Lung (tissue), 12 donors: ENCODE data around the gene MAN1A1. TPM values are rescaled to one million over a fixed set of nuclear protein-coding genes. Genes with fewer than 3 reads are reported as not detected.

ENCODE experiments used
- ATAC-seq: fragments of 200-7000 bp; cut with Tn5 transposase; one replicate; pipeline ENCODE4 v1.9.1; 2020; ENCODE audit warnings: moderate number of reproducible peaks; ENCODE audit not compliant: insufficient read depth, low FRiP score
- DNase-seq, 3 donors: peaks; one replicate each; pipeline ENCODE4 v3.0.0-alpha.2; 2013 to 2017
- H3K27ac ChIP-seq, 2 donors: one replicate each; pipeline ENCODE4 v1.5.1; 2013; ENCODE audit warnings: mild to moderate bottlenecking in 2 of 2, moderate library complexity in 2 of 2, control low read depth in 1 of 2, inconsistent platforms in 1 of 2, low read depth in 1 of 2, low read length in 1 of 2
- H3K27me3 ChIP-seq, 3 donors: one replicate each; pipeline ENCODE4 v1.5.1; 2013; ENCODE audit warnings: low read length in 2 of 3; ENCODE audit not compliant: control insufficient read depth in 3 of 3, insufficient read depth in 3 of 3
- H3K36me3 ChIP-seq, 4 donors: one replicate each; pipeline ENCODE4 v1.5.1; 2013; ENCODE audit warnings: low read length in 4 of 4, mild to moderate bottlenecking in 1 of 4, moderate library complexity in 1 of 4; ENCODE audit not compliant: control insufficient read depth in 4 of 4, insufficient read depth in 4 of 4
- H3K4me1 ChIP-seq, 5 donors: one replicate each; pipeline ENCODE4 v1.5.1; 2013; ENCODE audit warnings: low read length in 5 of 5, mild to moderate bottlenecking in 2 of 5, moderate library complexity in 1 of 5; ENCODE audit not compliant: control insufficient read depth in 5 of 5, insufficient read depth in 5 of 5
- H3K4me3 ChIP-seq: one replicate; pipeline ENCODE4 v1.5.1; 2013; ENCODE audit warnings: mild to moderate bottlenecking, control low read depth, moderate library complexity
- H3K9ac ChIP-seq, 2 donors: one replicate each; pipeline ENCODE4 v1.5.1; 2013; ENCODE audit warnings: low read length in 2 of 2, control low read depth in 1 of 2; ENCODE audit not compliant: insufficient read depth in 1 of 2
- H3K9me3 ChIP-seq, 4 donors: one replicate each; pipeline ENCODE4 v1.5.1; 2013; ENCODE audit warnings: low read length in 3 of 4, mild to moderate bottlenecking in 1 of 4, moderate library complexity in 1 of 4; ENCODE audit not compliant: control insufficient read depth in 4 of 4, insufficient read depth in 3 of 4
- whole genome bisulfite sequencing, 2 donors: extraction: QIAGEN DNeasy Blood & Tissue Kit; methylation state at CpG; one replicate each; pipeline ENCODE4 v1.1.7; 2013; 5-methylcytosine and 5-hydroxymethylcytosine counted together
- polyA plus RNA-seq, 2 donors: library from polyadenylated mRNA; stranded (reverse); fragments of 200-250 nt; gene quantifications; one replicate each; pipeline ENCODE4 v1.2.1, GENCODE V29; 2013
- total RNA-seq, 2 donors: library from RNA; depleted of rRNA in 1 of 2; stranded (reverse); fragments of >200 nt in 1 of 2; gene quantifications; one replicate each; pipeline ENCODE4 v1.2.1, GENCODE V29; 2014 to 2021
- TF ChIP-seq, protein P1 (sequence below): IDR thresholded peaks from 2 replicates; pipeline ENCODE4 v1.5.1; 2012; ENCODE audit warnings: mild to moderate bottlenecking; ENCODE audit errors: control extremely low read depth, extremely low read depth
- donor health status: control.
- donor health status: control.
- donor health status: Bipolar disorder and iron deficiency.
- donor health status: healthy.
- donor health status: DM: yes; HTN: yes; CAD: no.

Gene MAN1A1
- total and polyA plus RNA-seq, 4 donors = 13.9 to 71.0 (median 48.2) TPM

DNA sequence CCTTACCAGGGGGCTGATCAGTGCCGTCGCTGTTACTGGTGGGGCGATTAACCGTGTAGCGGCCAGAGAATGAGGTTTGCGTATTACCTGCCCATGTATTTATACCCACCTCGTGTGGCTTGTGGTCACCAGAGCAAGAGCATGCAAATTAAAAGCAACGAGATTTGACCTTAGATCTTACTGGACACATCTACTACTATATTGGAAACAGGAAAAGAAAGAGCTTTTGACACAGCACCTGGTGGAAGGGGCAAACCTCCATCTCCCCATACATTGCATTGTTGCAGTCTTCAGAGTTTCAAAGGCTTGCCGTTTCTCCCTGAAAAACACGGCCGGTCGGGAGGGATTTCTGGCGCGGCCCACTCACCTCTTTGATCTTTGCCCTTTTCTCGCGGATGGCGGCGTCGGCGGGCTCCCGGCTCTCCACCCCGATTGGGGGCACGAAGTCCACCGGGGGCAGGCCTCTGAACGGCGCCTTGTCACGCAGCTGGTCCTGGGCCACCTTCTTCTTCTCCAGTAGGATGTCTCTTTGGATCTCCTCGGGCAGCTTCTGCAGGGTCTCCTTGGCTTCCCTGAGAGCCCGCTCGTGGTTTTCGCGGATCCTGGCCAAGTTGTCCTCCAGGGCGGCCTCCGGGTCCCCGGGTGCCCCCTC is 1.3 kb downstream of the MAN1A1 start:
- peak overlapping the region; percentile 66 to 96 for H3K27ac ChIP-seq
- H3K27me3 ChIP-seq = no peaks in the 10 kb centered on the region
- DNase-seq = peak in 1 of 3 donors; percentile 59
- no peaks in the 10 kb centered on the region for H3K9me3 ChIP-seq
- peak overlapping the region; percentile 21 to 63 for H3K9ac ChIP-seq
- H3K36me3 ChIP-seq = peaks cover 0 to 2% (median 0%) of the 10 kb centered on the region in 4 donors
- no peak for ATAC-seq
- peak overlapping the region; percentile 99 for H3K4me3 ChIP-seq
- TF ChIP-seq, protein P1, sequence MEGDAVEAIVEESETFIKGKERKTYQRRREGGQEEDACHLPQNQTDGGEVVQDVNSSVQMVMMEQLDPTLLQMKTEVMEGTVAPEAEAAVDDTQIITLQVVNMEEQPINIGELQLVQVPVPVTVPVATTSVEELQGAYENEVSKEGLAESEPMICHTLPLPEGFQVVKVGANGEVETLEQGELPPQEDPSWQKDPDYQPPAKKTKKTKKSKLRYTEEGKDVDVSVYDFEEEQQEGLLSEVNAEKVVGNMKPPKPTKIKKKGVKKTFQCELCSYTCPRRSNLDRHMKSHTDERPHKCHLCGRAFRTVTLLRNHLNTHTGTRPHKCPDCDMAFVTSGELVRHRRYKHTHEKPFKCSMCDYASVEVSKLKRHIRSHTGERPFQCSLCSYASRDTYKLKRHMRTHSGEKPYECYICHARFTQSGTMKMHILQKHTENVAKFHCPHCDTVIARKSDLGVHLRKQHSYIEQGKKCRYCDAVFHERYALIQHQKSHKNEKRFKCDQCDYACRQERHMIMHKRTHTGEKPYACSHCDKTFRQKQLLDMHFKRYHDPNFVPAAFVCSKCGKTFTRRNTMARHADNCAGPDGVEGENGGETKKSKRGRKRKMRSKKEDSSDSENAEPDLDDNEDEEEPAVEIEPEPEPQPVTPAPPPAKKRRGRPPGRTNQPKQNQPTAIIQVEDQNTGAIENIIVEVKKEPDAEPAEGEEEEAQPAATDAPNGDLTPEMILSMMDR = no peak
- WGBS, 2 donors = 2 to 5% methylated on average over 31 to 35 of the region's 35 CpGs
- peaks cover 0 to 14% (median 9%) of the 10 kb centered on the region in 5 donors for H3K4me1 ChIP-seq

DNA sequence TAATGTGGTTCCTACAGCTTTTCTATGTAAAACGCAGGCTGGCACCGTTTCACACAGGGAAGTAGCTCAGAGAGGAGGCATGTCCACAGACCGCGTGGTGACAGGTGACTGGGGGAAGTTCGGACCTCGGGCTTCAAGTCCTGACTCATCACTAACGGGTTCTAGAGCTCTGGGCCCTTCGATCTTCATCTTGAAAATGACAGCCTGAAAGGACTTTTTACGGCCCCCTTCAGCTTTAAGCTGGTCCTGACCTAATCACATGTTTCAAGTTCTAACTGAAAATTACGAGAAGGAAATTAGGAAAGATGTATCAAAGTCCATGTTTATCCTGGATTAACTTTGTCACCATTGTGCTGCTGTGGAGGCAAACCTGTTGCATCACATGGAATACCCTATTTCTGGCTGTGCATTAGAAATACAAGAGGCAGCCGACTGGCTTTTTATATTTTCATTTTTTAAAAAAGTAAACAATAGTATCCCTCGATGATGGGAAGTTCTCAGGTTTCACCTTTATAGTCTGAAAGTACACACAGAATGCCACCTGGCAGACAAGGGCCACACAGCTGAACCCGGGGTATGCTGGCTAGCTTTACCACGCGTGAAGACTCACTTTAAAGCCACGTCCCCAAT is 2.0 kb downstream of the MAN1A1 start:
- Histone ChIP-seq H3K4me1 (peaks cover 0 to 14% (median 9%) of the 10 kb centered on the region in 5 donors), H3K9ac (peak overlapping the region; percentile 21 to 63), H3K9me3 (no peaks in the 10 kb centered on the region), H3K27ac (peak overlapping the region in 1 of 2 donors; percentile 96), H3K36me3 (peaks cover 0 to 2% (median 0%) of the 10 kb centered on the region in 4 donors), H3K4me3 (peak overlapping the region; percentile 99), H3K27me3 (no peaks in the 10 kb centered on the region)
- no peak for ATAC-seq
- TF ChIP-seq, protein P1 = no peak
- WGBS, 2 donors = 7 to 15% methylated on average over 16 of the region's 16 CpGs
- DNase-seq = peak in 1 of 3 donors; percentile 35

DNA sequence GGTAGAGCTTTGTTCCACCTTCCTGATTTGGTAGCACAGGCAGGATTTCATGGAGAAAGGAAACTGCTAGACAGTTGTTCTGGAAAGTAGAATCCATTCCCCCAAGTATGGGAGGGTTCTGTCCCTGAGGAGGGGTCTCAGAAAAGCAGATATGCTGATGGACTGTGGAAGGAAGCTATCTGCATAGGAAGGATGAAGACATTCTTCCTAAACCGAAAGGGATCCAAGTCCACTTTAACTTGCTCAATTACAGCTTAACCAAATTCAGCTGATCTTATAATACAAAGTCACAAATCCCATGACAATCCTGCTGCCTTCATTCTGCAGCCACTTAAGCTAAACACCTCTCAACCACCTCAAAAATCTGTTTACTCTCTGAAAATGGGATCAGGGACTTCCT is 2.6 kb downstream of the MAN1A1 start:
- peak overlapping the region in 1 of 2 donors; percentile 73 for H3K27ac ChIP-seq
- H3K36me3 ChIP-seq = peaks cover 0 to 2% (median 0%) of the 10 kb centered on the region in 4 donors
- peak in 1 of 3 donors; percentile 26 for DNase-seq
- 12 to 15% methylated on average over 1 of the region's 1 CpG for WGBS, 2 donors
- H3K4me1 ChIP-seq = peaks cover 0 to 14% (median 9%) of the 10 kb centered on the region in 5 donors
- no peak for ATAC-seq
- peak overlapping the region in 1 of 2 donors; percentile 63 for H3K9ac ChIP-seq
- peak overlapping the region; percentile 47 for H3K4me3 ChIP-seq
- TF ChIP-seq, protein P1 = no peak
- H3K27me3 ChIP-seq = no peaks in the 10 kb centered on the region
- H3K9me3 ChIP-seq = no peaks in the 10 kb centered on the region
